Thymus (tissue), 11 donors: ENCODE data around the gene PDXK. TPM values are rescaled to one million over a fixed set of nuclear protein-coding genes. Genes with fewer than 3 reads are reported as not detected.

Source experiments
- DNase-seq, 9 donors: peaks; one replicate each; pipeline ENCODE4 v3.0.0-alpha.2; 2013; ENCODE audit warnings: low spot score in 9 of 9, low read depth in 6 of 9, missing footprints in 1 of 9
- H3K27ac ChIP-seq, 2 donors: one replicate each; pipeline ENCODE4 v1.5.1; 2013; ENCODE audit warnings: control low read depth in 1 of 2, low read depth in 1 of 2, low read length in 1 of 2, mild to moderate bottlenecking in 1 of 2, moderate library complexity in 1 of 2
- H3K27me3 ChIP-seq, 2 donors: one replicate each; pipeline ENCODE4 v1.5.1; 2013; ENCODE audit warnings: low read length in 1 of 2; ENCODE audit not compliant: control insufficient read depth in 2 of 2, insufficient read depth in 1 of 2
- H3K36me3 ChIP-seq, 2 donors: one replicate each; pipeline ENCODE4 v1.5.1; 2013; ENCODE audit warnings: low read length in 1 of 2, mild to moderate bottlenecking in 1 of 2, moderate library complexity in 1 of 2; ENCODE audit not compliant: control insufficient read depth in 2 of 2, insufficient read depth in 2 of 2
- H3K4me1 ChIP-seq, 2 donors: one replicate each; pipeline ENCODE4 v1.5.1; 2013; ENCODE audit warnings: low read length in 2 of 2; ENCODE audit not compliant: control insufficient read depth in 2 of 2, insufficient read depth in 2 of 2
- H3K4me3 ChIP-seq, 2 donors: one replicate each; pipeline ENCODE4 v1.5.1; 2013; ENCODE audit warnings: low read length in 2 of 2, control low read depth in 1 of 2, mild to moderate bottlenecking in 1 of 2
- H3K9me3 ChIP-seq, 2 donors: one replicate each; pipeline ENCODE4 v1.5.1; 2013; ENCODE audit warnings: low read length in 1 of 2, mild to moderate bottlenecking in 1 of 2; ENCODE audit not compliant: control insufficient read depth in 2 of 2, insufficient read depth in 1 of 2
- WGBS: extraction: QIAGEN DNeasy Blood & Tissue Kit; methylation state at CpG from one replicate; pipeline ENCODE4 v1.1.7; 2013; 5-methylcytosine and 5-hydroxymethylcytosine counted together
- polyA plus RNA-seq: library from polyadenylated mRNA; stranded (reverse); fragments of 200-250 nt; gene quantifications from one replicate; pipeline ENCODE4 v1.2.3, GENCODE V29; 2013
- total RNA-seq: library from RNA; stranded (reverse); fragments of 120-200 nt; gene quantifications from one replicate; pipeline ENCODE4 v1.2.4, GENCODE V29; 2013
- donor health status: healthy.

PDXK gene
- total and polyA plus RNA-seq, 2 donors = 33.3 to 59.0 TPM

DNA sequence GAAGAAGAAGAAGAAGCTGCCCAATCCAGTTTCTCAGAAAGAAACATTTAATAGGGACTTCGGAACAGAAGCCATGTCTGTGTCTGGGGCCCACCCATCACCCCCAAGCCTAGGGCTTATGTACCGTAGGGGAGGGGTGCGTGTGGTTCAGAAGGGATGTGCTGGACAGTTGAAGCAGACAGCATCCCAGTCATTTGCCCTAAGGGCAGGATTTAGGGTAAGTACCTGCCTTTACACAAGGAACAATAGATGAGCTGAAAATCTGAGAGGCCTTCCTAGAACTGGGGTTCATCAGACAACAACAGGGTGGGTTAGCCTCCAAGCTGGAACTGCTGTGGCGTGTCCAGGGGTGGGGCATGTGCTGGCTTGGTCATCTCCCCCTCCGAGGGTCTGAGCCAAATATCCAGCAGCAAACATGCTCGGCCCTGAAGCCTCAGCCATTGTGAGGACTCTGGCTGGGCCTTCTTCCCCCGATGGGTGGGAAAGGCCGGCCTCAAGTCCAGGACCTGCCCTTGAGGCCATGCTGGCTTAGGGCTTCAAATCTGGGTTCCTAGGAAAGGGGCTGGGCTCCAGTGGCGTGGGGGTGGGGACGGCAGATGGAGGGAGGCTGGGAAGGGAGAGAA lies 45.1 kb downstream of the PDXK start:
- DNase-seq = no peak
- H3K4me1 ChIP-seq = peaks cover 0 to 11% of the 10 kb centered on the region in 2 donors
- H3K36me3 ChIP-seq = peaks cover 0 to 7% of the 10 kb centered on the region in 2 donors
- peak overlapping the region in 1 of 2 donors; percentile 74 for H3K27ac ChIP-seq
- peaks cover 0 to 12% of the 10 kb centered on the region in 2 donors for H3K9me3 ChIP-seq
- WGBS = 94% methylated on average over 10 of the region's 10 CpGs
- H3K27me3 ChIP-seq = no peaks in the 10 kb centered on the region
- no peak overlapping the region for H3K4me3 ChIP-seq

DNA sequence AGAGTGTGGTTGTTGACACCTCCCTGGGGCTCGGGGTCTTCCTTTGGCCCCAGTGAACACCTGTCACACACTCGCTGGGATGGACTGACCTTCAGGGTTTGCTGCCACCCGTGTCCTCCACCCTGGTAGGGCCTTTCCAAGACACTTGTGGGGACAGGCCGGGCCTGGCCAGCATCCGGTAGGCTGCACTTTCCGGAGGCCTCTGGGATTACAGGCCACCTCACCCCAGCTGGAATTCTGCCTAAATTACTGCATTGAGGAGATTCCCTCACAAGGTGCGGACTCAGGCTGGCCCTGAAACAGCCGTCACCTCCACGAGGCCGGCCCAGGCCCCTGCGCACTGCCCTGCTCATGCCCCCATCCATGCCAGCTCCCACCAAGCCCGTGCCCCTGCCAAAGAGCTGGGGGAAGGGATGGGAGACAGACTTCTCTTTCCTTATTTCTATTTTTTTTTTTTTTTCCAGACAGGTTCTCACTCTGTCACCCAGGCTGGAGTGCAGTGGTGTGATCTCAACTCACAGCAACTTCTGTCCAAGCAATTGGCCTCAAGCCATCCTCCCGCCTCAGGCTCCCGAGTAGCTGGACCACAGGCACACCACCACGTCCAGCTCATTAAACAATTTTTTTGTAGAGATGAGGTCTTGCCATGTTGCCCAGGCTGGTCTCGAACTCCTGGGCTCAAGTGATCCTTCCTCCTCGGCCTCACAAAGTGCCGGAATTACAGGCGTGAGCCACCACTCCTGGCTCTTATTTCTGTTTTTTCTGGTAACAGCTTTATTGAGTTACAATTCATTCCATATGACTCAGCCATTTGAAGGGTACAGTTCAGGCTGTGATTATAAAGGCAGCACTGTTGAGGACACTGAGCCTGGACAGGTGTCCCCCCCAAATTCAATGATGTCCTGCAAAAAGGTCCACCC lies 45.9 kb downstream of the PDXK start:
- WGBS = 97% methylated on average over 19 of the region's 19 CpGs
- Histone ChIP-seq H3K27me3 (no peaks in the 10 kb centered on the region), H3K27ac (peak overlapping the region; percentile 37 to 74), H3K36me3 (peaks cover 0 to 7% of the 10 kb centered on the region in 2 donors), H3K4me3 (no peak overlapping the region), H3K4me1 (peaks cover 0 to 10% of the 10 kb centered on the region in 2 donors), H3K9me3 (peaks cover 0 to 12% of the 10 kb centered on the region in 2 donors)
- DNase-seq = no peak

DNA sequence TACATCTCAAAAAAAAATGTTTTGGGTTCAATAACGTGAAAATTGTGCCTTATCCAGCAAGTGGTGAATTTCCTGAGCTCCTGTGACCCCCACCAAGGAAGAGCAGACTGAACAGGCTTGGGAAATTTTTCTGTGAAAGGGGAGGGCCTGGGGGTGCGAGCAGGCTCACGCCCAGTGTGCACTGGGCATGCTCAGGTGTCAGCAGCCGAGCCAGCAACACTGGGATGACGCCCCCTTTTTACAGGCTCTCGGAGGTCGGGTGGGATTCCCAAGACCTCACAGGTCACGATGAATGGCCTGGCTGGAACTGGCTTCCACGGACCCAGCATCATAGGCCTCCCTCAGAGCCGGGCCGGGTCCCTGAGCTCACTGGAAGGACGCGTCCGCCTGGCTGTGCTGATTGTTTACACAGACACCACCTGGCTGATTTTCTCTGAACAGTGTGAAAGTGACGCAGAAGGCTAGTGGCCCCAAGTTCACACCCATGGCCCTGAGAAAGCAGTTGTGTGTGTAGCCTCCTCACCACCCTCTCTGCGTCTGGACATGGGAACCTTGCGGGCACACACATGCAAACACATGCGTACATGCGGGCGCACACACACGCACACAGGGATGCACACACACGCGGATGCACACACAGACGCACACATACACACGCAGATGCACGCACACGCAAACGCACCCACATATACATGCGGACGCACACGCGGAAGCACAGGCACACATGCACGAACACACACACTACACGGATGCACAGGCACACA lies 48.0 kb downstream of the PDXK start:
- 94% methylated on average over 34 of the region's 34 CpGs for WGBS
- H3K36me3 ChIP-seq = peaks cover 0 to 5% of the 10 kb centered on the region in 2 donors
- H3K27ac ChIP-seq = peak overlapping the region in 1 of 2 donors; percentile 31
- no peaks in the 10 kb centered on the region for H3K27me3 ChIP-seq
- no peak overlapping the region for H3K4me3 ChIP-seq
- DNase-seq = no peak
- peaks cover 0 to 13% of the 10 kb centered on the region in 2 donors for H3K4me1 ChIP-seq
- peaks cover 0 to 12% of the 10 kb centered on the region in 2 donors for H3K9me3 ChIP-seq

DNA sequence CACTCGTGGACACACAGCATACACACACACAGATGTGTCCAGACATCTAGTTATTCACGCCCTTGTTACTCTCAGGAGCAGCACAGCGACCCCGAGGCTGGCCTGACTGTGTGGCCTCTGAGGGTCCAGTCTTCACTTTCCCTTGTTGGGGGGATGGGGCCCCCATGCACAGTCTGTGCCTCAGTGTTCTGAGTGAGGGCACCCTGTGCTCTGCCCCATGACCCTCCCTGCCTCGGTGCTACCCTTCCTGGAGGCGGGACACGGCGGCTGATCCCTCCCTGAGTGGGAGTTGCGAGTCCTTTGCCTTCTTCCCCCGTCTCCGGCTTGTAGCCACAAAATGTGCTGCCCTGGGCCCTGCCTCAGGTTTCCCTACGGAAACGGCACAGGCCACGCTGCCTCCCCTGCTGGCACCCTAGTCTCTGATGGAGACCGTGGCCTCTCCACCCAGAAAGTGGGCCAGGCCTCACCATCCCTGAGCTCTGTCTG lies 48.6 kb downstream of the PDXK start:
- Histone ChIP-seq H3K9me3 (peaks cover 0 to 9% of the 10 kb centered on the region in 2 donors), H3K36me3 (peaks cover 0 to 3% of the 10 kb centered on the region in 2 donors), H3K4me1 (peaks cover 0 to 10% of the 10 kb centered on the region in 2 donors), H3K4me3 (no peak overlapping the region), H3K27me3 (no peaks in the 10 kb centered on the region), H3K27ac (no peak overlapping the region)
- DNase-seq = no peak
- 93% methylated on average over 15 of the region's 15 CpGs for WGBS

DNA sequence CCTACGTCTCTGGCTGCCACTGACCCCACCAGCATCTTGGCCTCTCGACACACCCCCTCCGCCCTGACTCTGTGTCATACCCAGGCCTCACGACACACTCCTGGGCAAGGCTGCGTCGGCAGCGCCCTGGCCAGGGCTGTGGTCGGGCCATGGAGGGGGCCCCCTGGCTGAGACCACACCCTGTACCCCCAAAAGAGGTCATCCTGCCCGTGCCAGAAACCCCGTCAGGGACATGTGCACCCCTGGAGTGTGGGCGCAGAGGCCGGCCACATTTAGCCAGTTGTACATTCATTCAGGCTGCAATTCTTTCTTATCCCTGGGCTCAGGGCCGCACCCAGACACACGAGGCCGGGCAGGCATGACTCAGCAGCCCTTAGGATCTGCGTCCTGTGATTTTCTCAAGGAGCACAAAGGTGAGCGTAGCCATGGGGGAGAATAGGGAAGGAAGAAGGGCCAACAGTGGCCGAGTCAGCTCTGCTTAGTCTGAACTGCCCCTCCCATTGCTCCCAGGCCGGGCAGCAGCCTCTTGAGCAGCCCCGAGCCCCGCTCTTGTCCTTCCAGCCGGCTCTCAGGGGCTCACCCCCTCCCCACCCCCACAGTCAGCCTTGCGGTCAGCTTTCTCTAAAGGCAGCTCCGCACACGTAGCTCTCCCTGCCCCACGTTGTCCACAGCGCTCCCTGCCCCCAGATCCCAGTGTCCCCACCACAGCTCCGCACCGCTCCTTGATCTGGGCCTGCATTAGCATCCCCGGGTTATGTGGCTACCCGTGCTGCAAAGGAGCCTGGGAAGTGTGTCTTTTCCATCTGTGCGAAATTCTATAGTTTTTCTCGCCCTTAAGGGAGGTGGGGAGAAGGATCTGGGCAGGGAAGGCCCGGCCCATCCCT lies 49.3 kb downstream of the PDXK start:
- H3K27ac ChIP-seq = peak overlapping the region in 1 of 2 donors; percentile 33
- WGBS = 78% methylated on average over 34 of the region's 34 CpGs
- H3K9me3 ChIP-seq = peaks cover 0 to 2% of the 10 kb centered on the region in 2 donors
- H3K36me3 ChIP-seq = peaks cover 0 to 3% of the 10 kb centered on the region in 2 donors
- no peaks in the 10 kb centered on the region for H3K27me3 ChIP-seq
- DNase-seq = no peak
- no peak overlapping the region for H3K4me3 ChIP-seq
- H3K4me1 ChIP-seq = peaks cover 0 to 10% of the 10 kb centered on the region in 2 donors

DNA sequence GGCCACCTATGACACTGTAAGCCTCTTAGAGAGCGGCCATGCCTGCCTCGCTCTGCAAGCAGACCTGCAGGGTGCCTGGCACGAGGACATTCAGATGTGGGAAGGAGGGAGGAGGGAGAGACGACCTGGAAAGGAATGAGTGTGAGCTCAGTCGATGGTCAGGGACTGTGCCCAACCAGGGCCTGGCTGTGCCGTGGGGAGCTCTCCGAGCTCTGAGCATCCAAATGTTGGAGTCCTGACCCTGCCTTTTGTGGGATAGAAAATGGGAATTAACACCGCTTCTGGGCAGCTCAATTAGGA lies 49.9 kb downstream of the PDXK start:
- no peaks in the 10 kb centered on the region for H3K27me3 ChIP-seq
- H3K4me1 ChIP-seq = peaks cover 0 to 10% of the 10 kb centered on the region in 2 donors
- no peaks in the 10 kb centered on the region for H3K9me3 ChIP-seq
- DNase-seq = no peak
- 74% methylated on average over 8 of the region's 8 CpGs for WGBS
- H3K36me3 ChIP-seq = peaks cover 4 to 9% of the 10 kb centered on the region in 2 donors
- no peak overlapping the region for H3K4me3 ChIP-seq
- H3K27ac ChIP-seq = no peak overlapping the region

DNA sequence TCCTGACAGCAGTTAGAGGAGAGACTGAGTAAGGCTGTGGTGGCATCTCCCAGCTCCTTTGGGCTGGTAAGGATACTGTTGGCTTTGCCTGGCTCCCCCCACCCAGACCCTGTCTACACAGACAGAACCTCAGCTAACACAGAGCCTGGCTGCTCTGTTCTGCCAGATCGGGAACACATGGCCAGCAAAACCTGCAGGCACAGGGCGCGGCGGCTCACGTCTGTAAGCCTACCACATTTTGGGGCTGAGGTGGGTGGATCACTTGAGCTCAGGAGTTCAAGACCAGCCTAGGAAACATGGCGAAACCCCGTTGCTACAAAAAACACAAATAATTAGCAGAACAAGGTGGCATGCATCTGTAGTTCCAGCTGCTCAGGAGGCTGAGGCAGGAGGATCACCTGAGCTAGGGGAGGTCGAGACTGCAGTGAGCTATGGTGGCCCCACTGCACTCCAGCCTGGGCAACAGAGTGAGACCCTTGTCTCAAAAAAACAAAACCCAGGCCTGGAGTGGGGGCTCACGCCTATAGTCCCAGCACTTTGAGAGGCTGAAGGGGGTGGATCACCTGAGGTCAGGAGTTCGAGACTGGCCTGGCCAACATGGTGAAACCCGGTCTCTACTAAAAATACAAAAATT lies 50.5 kb downstream of the PDXK start:
- DNase-seq = no peak
- Histone ChIP-seq H3K9me3 (no peaks in the 10 kb centered on the region), H3K27me3 (no peaks in the 10 kb centered on the region), H3K4me3 (no peak overlapping the region), H3K4me1 (peaks cover 0 to 13% of the 10 kb centered on the region in 2 donors), H3K27ac (no peak overlapping the region), H3K36me3 (peaks cover 4 to 15% of the 10 kb centered on the region in 2 donors)
- WGBS = 96% methylated on average over 11 of the region's 11 CpGs

DNA sequence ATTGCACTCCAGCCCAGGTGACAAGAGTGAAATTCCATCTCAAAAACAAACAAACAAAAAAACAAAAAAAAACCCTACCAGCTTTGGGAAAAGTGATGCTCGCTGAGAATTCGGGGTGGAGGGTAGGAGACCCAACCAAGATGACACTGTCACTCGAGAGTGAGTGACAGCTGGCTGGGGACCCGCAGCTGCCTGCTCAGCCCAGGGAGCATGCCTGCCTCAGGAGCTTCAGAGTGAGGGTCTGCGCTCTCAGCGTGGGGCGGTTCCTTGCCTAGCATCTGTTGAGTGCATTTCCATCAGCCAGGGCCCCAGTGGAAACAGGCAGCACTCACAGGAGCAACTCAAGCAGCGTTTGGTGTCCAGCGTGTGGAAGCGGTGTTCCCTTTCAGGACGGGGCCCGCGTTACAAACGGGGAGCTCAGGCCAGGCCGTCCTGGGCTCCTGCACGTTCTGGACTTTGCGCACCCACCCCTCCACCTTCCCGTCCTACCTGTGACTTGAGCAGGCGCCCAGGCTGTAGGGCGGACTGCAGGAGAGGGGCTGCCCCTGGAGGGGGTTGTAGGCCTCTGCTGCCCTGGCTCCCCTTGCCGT lies 51.2 kb downstream of the PDXK start:
- 95% methylated on average over 21 of the region's 21 CpGs for whole genome bisulfite sequencing
- peaks cover 0 to 16% of the 10 kb centered on the region in 2 donors for H3K4me1 ChIP-seq

More for the DNA sequence above, 51.2 kb downstream of the PDXK start:
- H3K27ac ChIP-seq = no peak overlapping the region
- DNase-seq = no peak
- H3K36me3 ChIP-seq = peaks cover 4 to 16% of the 10 kb centered on the region in 2 donors
- H3K4me3 ChIP-seq = no peak overlapping the region
- H3K9me3 ChIP-seq = no peaks in the 10 kb centered on the region
- no peaks in the 10 kb centered on the region for H3K27me3 ChIP-seq
